ENCODE results near the gene DOCK2. TPM values are rescaled to one million over a fixed set of nuclear protein-coding genes. Genes with fewer than 3 reads are reported as not detected.

The DOCK2 gene
- total and polyA plus RNA-seq, 9 of the 15 experiments (the other 6 are each of a cell fraction or from before 2014, with no cell fraction given): 4.5 to 42.6 (median 20.5) TPM

- H3K36me3 ChIP-seq (ENCODE audit: control insufficient read depth, insufficient read depth, low read length): no peaks in the 10 kb centered on the region
- no peaks in the 10 kb centered on the region for H3K9me3 ChIP-seq (replicated peaks; ENCODE audit: control insufficient read depth, insufficient read depth, low read depth, low read length)
- in situ Hi-C loops (cut with MboI): loop anchor here (10.0 kb wide), 1 partner anchor 283 kb away; no protein-coding TSS in a partner anchor
- peaks cover 3% of the 10 kb centered on the region for H3K9me1 ChIP-seq (ENCODE audit: control insufficient read depth, insufficient read depth, low read length)
- intact Hi-C loops (cut with micrococcal nuclease): loop anchor here (10.0 kb wide), 2 partner anchors 183 to 197 kb away; no protein-coding TSS in a partner anchor
- ChIA-PET CTCF (ENCODE audit: low intra/inter-chr PET ratio) (no interaction called here), POLR2A (no interaction called here)
- DNase-seq (ENCODE audit: extremely low read depth in 1 of 4, low spot score in 3 of 4): no peak
- no peak overlapping the region for H2AFZ ChIP-seq (ENCODE audit: low read depth, low read length)
- H3K9ac ChIP-seq (ENCODE audit: insufficient read depth in 1 of 2, low read depth in 2 of 2, low read length in 2 of 2): no peak overlapping the region
- 0 out of 5 replicates have a peak, but pooled peaks cover 0 to 3% of the 10 kb centered on the region in 2 experiments for H3K27me3 ChIP-seq (ENCODE audit: control insufficient read depth in 2 of 2, insufficient read depth in 2 of 2, low read length in 2 of 2)
- TF ChIP-seq ZNF354B (CRISPR knock-in tag; IDR thresholded peaks at IDR 0.05) (no peak), BRD4 (IDR thresholded peaks at IDR 0.05) (no peak), ARHGAP35 (IDR thresholded peaks at IDR 0.05; ENCODE audit: partially characterized antibody) (no peak), DNMT1 (IDR thresholded peaks at IDR 0.05) (no peak), THRA (IDR thresholded peaks at IDR 0.05) (no peak), SIN3A (IDR thresholded peaks at IDR 0.05; ENCODE audit: borderline replicate concordance in 2 of 2, control insufficient read depth in 1 of 2, low read depth in 2 of 2, low read length in 2 of 2) (no peak), TEAD1 (CRISPR knock-in tag; IDR thresholded peaks at IDR 0.05) (no peak), SREBF2 (CRISPR knock-in tag; IDR thresholded peaks at IDR 0.05) (no peak), NCOA1 (IDR thresholded peaks at IDR 0.05; ENCODE audit: low read depth) (no peak), ZNF224 (CRISPR knock-in tag; IDR thresholded peaks at IDR 0.05) (no peak), FOXJ3 (CRISPR knock-in tag; IDR thresholded peaks at IDR 0.05) (no peak), MEF2A (IDR thresholded peaks at IDR 0.05; ENCODE audit: control insufficient read depth, low read depth, low read length) (no peak), WHSC1 (IDR thresholded peaks at IDR 0.05; ENCODE audit: low read length) (no peak), ZNF431 (CRISPR knock-in tag; IDR thresholded peaks at IDR 0.05) (no peak), ZFP1 (CRISPR knock-in tag; IDR thresholded peaks at IDR 0.05) (no peak), MTA3 (IDR thresholded peaks at IDR 0.05; ENCODE audit: borderline replicate concordance) (no peak), KDM5B (IDR thresholded peaks at IDR 0.05; ENCODE audit: insufficient replicate concordance, low read depth, low read length) (no peak), SMAD1 (IDR thresholded peaks at IDR 0.05; ENCODE audit: low read depth, low read length, partially characterized antibody) (no peak), C11orf30 (IDR thresholded peaks at IDR 0.05; ENCODE audit: low read depth) (no peak), ARNT (IDR thresholded peaks at IDR 0.05) (no peak)
- BruUV-seq (replicated peaks): no TSS peak
- no peak for FAIRE-seq
- no peak overlapping the region for H3K4me3 ChIP-seq
- H3K27ac ChIP-seq (ENCODE audit: extremely low read depth, low read depth, low read length): no peak overlapping the region
- H3K4me1 ChIP-seq (replicated peaks in 1 of 2; ENCODE audit: control insufficient read depth in 2 of 2, insufficient read depth in 2 of 2, low read length in 2 of 2): no peaks in the 10 kb centered on the region
- H3K4me2 ChIP-seq (ENCODE audit: insufficient read depth, low read length): no peak overlapping the region
- H4K20me1 ChIP-seq (replicated peaks; ENCODE audit: control insufficient read depth, insufficient read depth, low read length): no peaks in the 10 kb centered on the region
- 21% methylated on average over 4 of the region's 4 CpGs for WGBS (ENCODE audit: insufficient coverage, low coverage, missing lambda C conversion rate)
- ATAC-seq: no peak
- H3K79me2 ChIP-seq (ENCODE audit: control insufficient read depth, insufficient read depth, low read length): no peaks in the 10 kb centered on the region
These were observed 351.1 kb downstream of the DOCK2 start for GRCh38 chr5:169988206-169988605.

Data from K562 (cell line).